ENCODE data around the gene LRCOL1.

LRCOL1 gene

GRCh38 chr12:132651444-132652100, 41.2 kb upstream of the LRCOL1 start:
- Histone ChIP-seq H3F3A (ENCODE audit: insufficient read depth) (no peaks in the 10 kb centered on the region), H3K9me3 (ENCODE audit: insufficient read depth, low read length) (no peaks in the 10 kb centered on the region), H3K9me2 (replicated peaks; ENCODE audit: insufficient read depth, low read length) (no peaks in the 10 kb centered on the region), H3K27me3 (ENCODE audit: low read length) (no peaks in the 10 kb centered on the region), H3K4me3 (ENCODE audit: insufficient read depth, low read length, poor library complexity, severe bottlenecking) (no peak overlapping the region), H3K36me3 (ENCODE audit: low read length) (peaks cover 24% of the 10 kb centered on the region; the same call in 1 of the 2 replicates), H3K27ac (ENCODE audit: low read depth, low read length) (no peak overlapping the region), H2AFZ (ENCODE audit: low read depth, low read length, severe bottlenecking) (no peak overlapping the region), H3K4me2 (ENCODE audit: low read depth, low read length, poor library complexity, severe bottlenecking) (no peak overlapping the region), H4K20me1 (ENCODE audit: low read depth, low read length) (no peaks in the 10 kb centered on the region), H3K79me2 (ENCODE audit: insufficient read depth, low read length) (no peaks in the 10 kb centered on the region), H3K9ac (ENCODE audit: low read length) (no peak overlapping the region)
- TF ChIP-seq CTCF (IDR thresholded peaks at IDR 0.05; ENCODE audit: insufficient read depth, low read length, poor library complexity, severe bottlenecking) = no peak

- Histone ChIP-seq H3K36me3 (ENCODE audit: low read length) (peaks cover 12% of the 10 kb centered on the region; the same call in 1 of the 2 replicates), H4K20me1 (ENCODE audit: low read depth, low read length) (no peaks in the 10 kb centered on the region), H3K4me2 (ENCODE audit: low read depth, low read length, poor library complexity, severe bottlenecking) (no peak overlapping the region), H3K27me3 (ENCODE audit: low read length) (no peaks in the 10 kb centered on the region), H3K79me2 (ENCODE audit: insufficient read depth, low read length) (no peaks in the 10 kb centered on the region), H3K9ac (ENCODE audit: low read length) (no peak overlapping the region), H3K9me3 (ENCODE audit: insufficient read depth, low read length) (no peaks in the 10 kb centered on the region), H3F3A (ENCODE audit: insufficient read depth) (no peaks in the 10 kb centered on the region), H3K4me3 (ENCODE audit: insufficient read depth, low read length, poor library complexity, severe bottlenecking) (no peak overlapping the region), H3K9me2 (replicated peaks; ENCODE audit: insufficient read depth, low read length) (no peaks in the 10 kb centered on the region), H2AFZ (ENCODE audit: low read depth, low read length, severe bottlenecking) (no peak overlapping the region), H3K27ac (ENCODE audit: low read depth, low read length) (no peak overlapping the region)
- no peak for TF ChIP-seq EZH2phosphoT487 (conservative IDR thresholded peaks at IDR 0.05; ENCODE audit: low read length)
- no peak for TF ChIP-seq CTCF (IDR thresholded peaks at IDR 0.05; ENCODE audit: insufficient read depth, low read length, poor library complexity, severe bottlenecking)
Observed at GRCh38 chr12:132649226-132649945, 39.0 kb upstream of the LRCOL1 start.

GRCh38 chr12:132648616-132649225, 38.3 kb upstream of the LRCOL1 start:
- Histone ChIP-seq H3F3A (ENCODE audit: insufficient read depth) (no peaks in the 10 kb centered on the region), H3K36me3 (ENCODE audit: low read length) (peaks cover 6% of the 10 kb centered on the region; the same call in 1 of the 2 replicates), H3K79me2 (ENCODE audit: insufficient read depth, low read length) (no peaks in the 10 kb centered on the region), H3K9ac (ENCODE audit: low read length) (no peak overlapping the region), H3K27me3 (ENCODE audit: low read length) (no peaks in the 10 kb centered on the region), H3K9me2 (replicated peaks; ENCODE audit: insufficient read depth, low read length) (no peaks in the 10 kb centered on the region), H4K20me1 (ENCODE audit: low read depth, low read length) (no peaks in the 10 kb centered on the region), H3K9me3 (ENCODE audit: insufficient read depth, low read length) (no peaks in the 10 kb centered on the region), H2AFZ (ENCODE audit: low read depth, low read length, severe bottlenecking) (no peak overlapping the region), H3K27ac (ENCODE audit: low read depth, low read length) (no peak overlapping the region), H3K4me3 (ENCODE audit: insufficient read depth, low read length, poor library complexity, severe bottlenecking) (no peak overlapping the region), H3K4me2 (ENCODE audit: low read depth, low read length, poor library complexity, severe bottlenecking) (no peak overlapping the region)
- no peak for TF ChIP-seq EZH2phosphoT487 (conservative IDR thresholded peaks at IDR 0.05; ENCODE audit: low read length)
- no peak for TF ChIP-seq CTCF (IDR thresholded peaks at IDR 0.05; ENCODE audit: insufficient read depth, low read length, poor library complexity, severe bottlenecking)
